Thoracic aorta (tissue), 2 donors: ENCODE results near the gene GSN. TPM values are rescaled to one million over a fixed set of nuclear protein-coding genes. Genes with fewer than 3 reads are reported as not detected.

Experiments
- ATAC-seq: fragments of 150-250 bp; one replicate; pipeline ENCODE4 v1.8.0; 2017; ENCODE audit warnings: low read depth; ENCODE audit not compliant: insufficient number of reproducible peaks, low FRiP score
- DNase-seq: peaks from one replicate; pipeline ENCODE4 v3.0.0-alpha.2; 2020; ENCODE audit warnings: low spot score
- H3K27ac ChIP-seq, 2 donors: fragments of 200-600 bp; sonication (generic); 1 replicate in 1 of 2; 2 replicates in 1 of 2; pipeline ENCODE4 v1.5.1; 2016; ENCODE audit warnings: mild to moderate bottlenecking in 2 of 2, moderate library complexity in 2 of 2
- H3K27me3 ChIP-seq: fragments of 200-600 bp; sonication (generic); replicated peaks from 2 replicates; pipeline ENCODE4 v1.6.0; 2016; ENCODE audit warnings: mild to moderate bottlenecking; ENCODE audit not compliant: insufficient read depth
- H3K36me3 ChIP-seq: fragments of 200-600 bp; sonication (generic); one replicate; pipeline ENCODE4 v1.5.1; 2016
- H3K4me1 ChIP-seq, 2 donors: fragments of 200-600 bp; sonication (generic); 1 replicate in 1 of 2; 2 replicates in 1 of 2; pipeline versions ENCODE4 v1.5.1 to v1.6.0; 2016; ENCODE audit warnings: low read depth in 2 of 2, mild to moderate bottlenecking in 1 of 2; ENCODE audit not compliant: control insufficient read depth in 1 of 2
- H3K4me3 ChIP-seq: fragments of 200-600 bp; sonication (generic); 2 replicates; pipeline ENCODE4 v1.5.1; 2016; ENCODE audit warnings: mild to moderate bottlenecking
- H3K9me3 ChIP-seq: fragments of 200-600 bp; sonication (generic); 2 replicates; pipeline ENCODE4 v1.5.1; 2016
- CTCF ChIP-seq: fragments of 200-600 bp; sonication (generic); IDR thresholded peaks from one replicate; pipeline ENCODE4 v1.5.1; 2019; ENCODE audit warnings: antibody characterized with exemption
- total RNA-seq, 2 donors: library from RNA; depleted of rRNA; stranded (reverse); fragments of >200 nt; gene quantifications; one replicate each; pipeline versions ENCODE4 v1.1.0 to v1.2.3, GENCODE V29; 2016

Gene GSN
- total RNA-seq, 2 donors from 2014 or later, result 3,187 to 4,234 TPM

GRCh38 chr9:121371495-121372061 is 103.6 kb downstream of the GSN start:
- peaks cover 32 to 59% of the 10 kb centered on the region in 2 donors for H3K4me1 ChIP-seq
- H3K9me3 ChIP-seq, result no peaks in the 10 kb centered on the region
- no peaks in the 10 kb centered on the region for H3K36me3 ChIP-seq
- no peak for TF ChIP-seq CTCF
- no peak for DNase-seq
- peak overlapping the region; percentile 86 to 99 for H3K27ac ChIP-seq
- H3K27me3 ChIP-seq, result no peaks in the 10 kb centered on the region
- no peak overlapping the region for H3K4me3 ChIP-seq
- no peak for ATAC-seq

GRCh38 chr9:121372239-121373010 is 104.5 kb downstream of the GSN start:
- no peak for ATAC-seq
- Histone ChIP-seq H3K4me1 (peaks cover 25 to 51% of the 10 kb centered on the region in 2 donors), H3K36me3 (no peaks in the 10 kb centered on the region), H3K27me3 (no peaks in the 10 kb centered on the region), H3K4me3 (no peak overlapping the region), H3K9me3 (no peaks in the 10 kb centered on the region), H3K27ac (peak overlapping the region; percentile 86 to 99)
- no peak for DNase-seq
- TF ChIP-seq CTCF, result no peak

- DNase-seq (no peak), ATAC-seq (no peak)
- H3K4me1 ChIP-seq, result peaks cover 18 to 43% of the 10 kb centered on the region in 2 donors
- H3K4me3 ChIP-seq, result no peak overlapping the region
- peak overlapping the region; percentile 86 to 99 for H3K27ac ChIP-seq
- no peaks in the 10 kb centered on the region for H3K36me3 ChIP-seq
- H3K9me3 ChIP-seq, result no peaks in the 10 kb centered on the region
- H3K27me3 ChIP-seq, result no peaks in the 10 kb centered on the region
- no peak for TF ChIP-seq CTCF
Observed at GRCh38 chr9:121373011-121373729, 105.2 kb downstream of the GSN start.

- DNase-seq, result no peak
- peak; percentile 41 for TF ChIP-seq CTCF
- Histone ChIP-seq H3K4me3 (no peak overlapping the region), H3K4me1 (peaks cover 10 to 27% of the 10 kb centered on the region in 2 donors), H3K27me3 (no peaks in the 10 kb centered on the region), H3K27ac (no peak overlapping the region), H3K9me3 (no peaks in the 10 kb centered on the region), H3K36me3 (no peaks in the 10 kb centered on the region)
- ATAC-seq, result no peak
Observed at GRCh38 chr9:121376214-121376830, 108.4 kb downstream of the GSN start.

GRCh38 chr9:121380846-121381245 is 112.9 kb downstream of the GSN start:
- Histone ChIP-seq H3K4me3 (no peak overlapping the region), H3K27ac (no peak overlapping the region), H3K27me3 (no peaks in the 10 kb centered on the region), H3K9me3 (no peaks in the 10 kb centered on the region), H3K36me3 (no peaks in the 10 kb centered on the region), H3K4me1 (no peaks in the 10 kb centered on the region)
- ATAC-seq (no peak), DNase-seq (no peak)
- no peak for TF ChIP-seq CTCF
